GM23338 (cell line): ENCODE results near the gene ANKRD53.

Source experiments
- CREB1 ChIP-seq: fragments of 250-450 bp; sonication (Bioruptor Pico); IDR thresholded peaks from 2 replicates; pipeline ENCODE4 v1.5.0; 2020; ENCODE audit warnings: low read depth, mild to moderate bottlenecking, moderate library complexity
- EZH2 ChIP-seq: fragments of 200-600 bp; sonication (generic); IDR thresholded peaks from one replicate; pipeline ENCODE4 v1.8.0; 2017; ENCODE audit warnings: antibody characterized with exemption, mild to moderate bottlenecking, low read depth; ENCODE audit not compliant: unreplicated experiment
- EZH2phosphoT487 ChIP-seq: fragments of 200-600 bp; sonication (generic); IDR thresholded peaks from one replicate; pipeline ENCODE4 v1.8.1; 2018; ENCODE audit warnings: antibody characterized with exemption; ENCODE audit not compliant: unreplicated experiment
- JUNB ChIP-seq: IDR thresholded peaks from one replicate; pipeline ENCODE4 v1.6.1; 2016; ENCODE audit warnings: antibody characterized with exemption; ENCODE audit not compliant: unreplicated experiment
- NANOG ChIP-seq: IDR thresholded peaks from 2 replicates; pipeline ENCODE4 v1.6.1; 2016; ENCODE audit warnings: antibody characterized with exemption, borderline replicate concordance
- POLR2AphosphoS5 ChIP-seq: IDR thresholded peaks from 2 replicates; pipeline ENCODE4 v1.6.1; 2016; ENCODE audit warnings: antibody characterized with exemption, low read depth
- ZNF114 ChIP-seq: fragments of 250-450 bp; sonication (Bioruptor Pico); IDR thresholded peaks from 2 replicates; pipeline ENCODE4 v1.5.0; 2020; ENCODE audit warnings: mild to moderate bottlenecking, moderate library complexity
- TF ChIP-seq, protein P1 (sequence below), 2 experiments: fragments of 200-600 bp in 1 of 2; sonication (generic) in 1 of 2; conservative IDR thresholded peaks; 2 replicates each; pipeline versions ENCODE4 v1.5.1 to v1.6.1; 2016 to 2017; ENCODE audit warnings: antibody characterized with exemption in 2 of 2, low read depth in 2 of 2, mild to moderate bottlenecking in 2 of 2, moderate library complexity in 1 of 2
- TF ChIP-seq, protein P2 (sequence below): IDR thresholded peaks from one replicate; pipeline ENCODE4 v1.6.1; 2018; ENCODE audit warnings: antibody characterized with exemption; ENCODE audit not compliant: unreplicated experiment

GRCh38 chr2:70956141-70956540 lies 22.3 kb upstream of the ANKRD53 start:
- TF ChIP-seq, protein P1, sequence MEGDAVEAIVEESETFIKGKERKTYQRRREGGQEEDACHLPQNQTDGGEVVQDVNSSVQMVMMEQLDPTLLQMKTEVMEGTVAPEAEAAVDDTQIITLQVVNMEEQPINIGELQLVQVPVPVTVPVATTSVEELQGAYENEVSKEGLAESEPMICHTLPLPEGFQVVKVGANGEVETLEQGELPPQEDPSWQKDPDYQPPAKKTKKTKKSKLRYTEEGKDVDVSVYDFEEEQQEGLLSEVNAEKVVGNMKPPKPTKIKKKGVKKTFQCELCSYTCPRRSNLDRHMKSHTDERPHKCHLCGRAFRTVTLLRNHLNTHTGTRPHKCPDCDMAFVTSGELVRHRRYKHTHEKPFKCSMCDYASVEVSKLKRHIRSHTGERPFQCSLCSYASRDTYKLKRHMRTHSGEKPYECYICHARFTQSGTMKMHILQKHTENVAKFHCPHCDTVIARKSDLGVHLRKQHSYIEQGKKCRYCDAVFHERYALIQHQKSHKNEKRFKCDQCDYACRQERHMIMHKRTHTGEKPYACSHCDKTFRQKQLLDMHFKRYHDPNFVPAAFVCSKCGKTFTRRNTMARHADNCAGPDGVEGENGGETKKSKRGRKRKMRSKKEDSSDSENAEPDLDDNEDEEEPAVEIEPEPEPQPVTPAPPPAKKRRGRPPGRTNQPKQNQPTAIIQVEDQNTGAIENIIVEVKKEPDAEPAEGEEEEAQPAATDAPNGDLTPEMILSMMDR (conservative IDR thresholded peaks at IDR 0.05; ENCODE audit: low read depth in 2 of 2) = no peak
- TF ChIP-seq, protein P2, sequence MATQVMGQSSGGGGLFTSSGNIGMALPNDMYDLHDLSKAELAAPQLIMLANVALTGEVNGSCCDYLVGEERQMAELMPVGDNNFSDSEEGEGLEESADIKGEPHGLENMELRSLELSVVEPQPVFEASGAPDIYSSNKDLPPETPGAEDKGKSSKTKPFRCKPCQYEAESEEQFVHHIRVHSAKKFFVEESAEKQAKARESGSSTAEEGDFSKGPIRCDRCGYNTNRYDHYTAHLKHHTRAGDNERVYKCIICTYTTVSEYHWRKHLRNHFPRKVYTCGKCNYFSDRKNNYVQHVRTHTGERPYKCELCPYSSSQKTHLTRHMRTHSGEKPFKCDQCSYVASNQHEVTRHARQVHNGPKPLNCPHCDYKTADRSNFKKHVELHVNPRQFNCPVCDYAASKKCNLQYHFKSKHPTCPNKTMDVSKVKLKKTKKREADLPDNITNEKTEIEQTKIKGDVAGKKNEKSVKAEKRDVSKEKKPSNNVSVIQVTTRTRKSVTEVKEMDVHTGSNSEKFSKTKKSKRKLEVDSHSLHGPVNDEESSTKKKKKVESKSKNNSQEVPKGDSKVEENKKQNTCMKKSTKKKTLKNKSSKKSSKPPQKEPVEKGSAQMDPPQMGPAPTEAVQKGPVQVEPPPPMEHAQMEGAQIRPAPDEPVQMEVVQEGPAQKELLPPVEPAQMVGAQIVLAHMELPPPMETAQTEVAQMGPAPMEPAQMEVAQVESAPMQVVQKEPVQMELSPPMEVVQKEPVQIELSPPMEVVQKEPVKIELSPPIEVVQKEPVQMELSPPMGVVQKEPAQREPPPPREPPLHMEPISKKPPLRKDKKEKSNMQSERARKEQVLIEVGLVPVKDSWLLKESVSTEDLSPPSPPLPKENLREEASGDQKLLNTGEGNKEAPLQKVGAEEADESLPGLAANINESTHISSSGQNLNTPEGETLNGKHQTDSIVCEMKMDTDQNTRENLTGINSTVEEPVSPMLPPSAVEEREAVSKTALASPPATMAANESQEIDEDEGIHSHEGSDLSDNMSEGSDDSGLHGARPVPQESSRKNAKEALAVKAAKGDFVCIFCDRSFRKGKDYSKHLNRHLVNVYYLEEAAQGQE = no peak
- no peak for TF ChIP-seq JUNB
- no peak for TF ChIP-seq EZH2
- no peak for TF ChIP-seq POLR2AphosphoS5
- TF ChIP-seq NANOG = no peak
- no peak for TF ChIP-seq EZH2phosphoT487
- no peak for TF ChIP-seq ZNF114
- no peak for TF ChIP-seq CREB1
